Activated CD4-positive, alpha-beta memory T cell treated with anti-CD3 and anti-CD28 coated beads, Interleukin-2, amount 10 ng/mL, durations not matched to agents 7 days and 5 days (primary cell): Measurements from ENCODE around the gene SLC9A7. TPM values are rescaled to one million over a fixed set of nuclear protein-coding genes. Genes with fewer than 3 reads are reported as not detected.

Experiments
- CTCF ChIA-PET: fragments of 350-600 bp; sonication (Branson Sonifier 250); formaldehyde crosslinking; loops from one replicate; lab custom pipeline; 2021; ENCODE audit warnings: antibody characterized with exemption, inconsistent platforms; lab: Charles Lee
- POLR2A ChIA-PET: fragments of 350-600 bp; sonication (Branson Sonifier 250); formaldehyde crosslinking; loops from one replicate; lab custom pipeline; 2021; ENCODE audit warnings: antibody characterized with exemption; lab: Charles Lee
- DNase-seq: peaks from one replicate; pipeline ENCODE4 v3.0.0-alpha.2; 2020
- H3K27ac Mint-ChIP-seq: one replicate; pipeline ENCODE4 v1.8.0; 2021; ENCODE audit warnings: mild to moderate bottlenecking, mixed read lengths
- H3K27me3 Mint-ChIP-seq: one replicate; pipeline ENCODE4 v1.8.0; 2021; ENCODE audit warnings: mixed read lengths
- H3K36me3 Mint-ChIP-seq: one replicate; pipeline ENCODE4 v1.8.0; 2021; ENCODE audit warnings: low read depth, mixed read lengths
- H3K4me1 Mint-ChIP-seq: one replicate; pipeline ENCODE4 v1.8.0; 2021; ENCODE audit warnings: mixed read lengths
- H3K4me3 Mint-ChIP-seq: one replicate; pipeline ENCODE4 v1.8.0; 2021; ENCODE audit warnings: mild to moderate bottlenecking, mixed read lengths
- H3K9me3 Mint-ChIP-seq: one replicate; pipeline ENCODE4 v1.8.0; 2021; ENCODE audit warnings: mixed read lengths
- total RNA-seq, 2 experiments: library from RNA; stranded (reverse); gene quantifications; one replicate each; pipeline ENCODE4 v1.2.3, GENCODE V29; 2021

Gene SLC9A7
- total RNA-seq, 2 experiments from 2014 or later: 10.8 to 12.0 TPM

GRCh38 chrX:46571423-46572339, 187.2 kb downstream of the SLC9A7 start:
- Mint-ChIP-seq H3K36me3 (peaks cover 6% of the 10 kb centered on the region), H3K27me3 (no peaks in the 10 kb centered on the region), H3K27ac (peak overlapping the region; percentile 88), H3K4me3 (peak overlapping the region; percentile 80), H3K4me1 (peaks cover 30% of the 10 kb centered on the region), H3K9me3 (no peaks in the 10 kb centered on the region)
- ChIA-PET POLR2A (interaction anchor here (0.8 to 2.0 kb wide), 5 partner anchors 9 to 66 kb away, joined by 3 to 15 read pairs (median 4); no protein-coding TSS in a partner anchor), CTCF (interaction anchor here (1.0 to 1.3 kb wide), 6 partner anchors 9 to 70 kb away, joined by 3 to 6 read pairs (median 4); no protein-coding TSS in a partner anchor)
- no peak for DNase-seq

GRCh38 chrX:46569621-46570020, 189.3 kb downstream of the SLC9A7 start:
- Mint-ChIP-seq H3K4me1 (peaks cover 21% of the 10 kb centered on the region), H3K27ac (no peak overlapping the region), H3K27me3 (no peaks in the 10 kb centered on the region), H3K4me3 (no peak overlapping the region), H3K9me3 (no peaks in the 10 kb centered on the region), H3K36me3 (no peaks in the 10 kb centered on the region)
- ChIA-PET POLR2A (no interaction called here), CTCF (no interaction called here)
- DNase-seq: no peak

- ChIA-PET CTCF (no interaction called here), POLR2A (no interaction called here)
- no peaks in the 10 kb centered on the region for H3K36me3 Mint-ChIP-seq
- H3K9me3 Mint-ChIP-seq: no peaks in the 10 kb centered on the region
- peaks cover 16% of the 10 kb centered on the region for H3K4me1 Mint-ChIP-seq
- H3K4me3 Mint-ChIP-seq: no peak overlapping the region
- H3K27me3 Mint-ChIP-seq: no peaks in the 10 kb centered on the region
- no peak overlapping the region for H3K27ac Mint-ChIP-seq
- no peak for DNase-seq
Observed at GRCh38 chrX:46567388-46567787, 191.5 kb downstream of the SLC9A7 start.

GRCh38 chrX:46561824-46562657, 196.9 kb downstream of the SLC9A7 start:
- DNase-seq: no peak
- ChIA-PET POLR2A (interaction anchor here (1.0 to 2.1 kb wide), 2 partner anchors 10 kb away, joined by 3 to 15 read pairs; no protein-coding TSS in a partner anchor), CTCF (interaction anchor here (1.2 to 1.6 kb wide), 2 partner anchors 10 to 80 kb away, joined by 3 to 8 read pairs; no protein-coding TSS in a partner anchor)
- Mint-ChIP-seq H3K4me3 (no peak overlapping the region), H3K27ac (peak overlapping the region; percentile 12), H3K27me3 (no peaks in the 10 kb centered on the region), H3K9me3 (no peaks in the 10 kb centered on the region), H3K36me3 (no peaks in the 10 kb centered on the region), H3K4me1 (peaks cover 16% of the 10 kb centered on the region)

- Mint-ChIP-seq H3K9me3 (no peaks in the 10 kb centered on the region), H3K27me3 (no peaks in the 10 kb centered on the region), H3K27ac (no peak overlapping the region), H3K4me3 (no peak overlapping the region), H3K36me3 (no peaks in the 10 kb centered on the region), H3K4me1 (peaks cover 16% of the 10 kb centered on the region)
- CTCF ChIA-PET: interaction anchor here (0.7 kb wide), 1 partner anchor 412 kb away, joined by 3 read pairs; no protein-coding TSS in a partner anchor
- POLR2A ChIA-PET: no interaction called here
- no peak for DNase-seq
Observed at GRCh38 chrX:46559062-46559461, 199.9 kb downstream of the SLC9A7 start.

- DNase-seq: no peak
- POLR2A ChIA-PET: no interaction called here
- Mint-ChIP-seq H3K4me1 (no peaks in the 10 kb centered on the region), H3K27ac (no peak overlapping the region), H3K4me3 (no peak overlapping the region), H3K36me3 (no peaks in the 10 kb centered on the region), H3K9me3 (no peaks in the 10 kb centered on the region), H3K27me3 (no peaks in the 10 kb centered on the region)
- CTCF ChIA-PET: interaction anchor here (0.7 to 2.1 kb wide), 4 partner anchors 18 to 203 kb away, joined by 3 to 8 read pairs (median 6); no protein-coding TSS in a partner anchor
Observed at GRCh38 chrX:46554942-46555341, 204.0 kb downstream of the SLC9A7 start.

GRCh38 chrX:46553935-46554334, 205.0 kb downstream of the SLC9A7 start:
- Mint-ChIP-seq H3K4me3 (no peak overlapping the region), H3K36me3 (peaks cover 2% of the 10 kb centered on the region), H3K9me3 (no peaks in the 10 kb centered on the region), H3K4me1 (peaks cover 2% of the 10 kb centered on the region), H3K27me3 (no peaks in the 10 kb centered on the region), H3K27ac (no peak overlapping the region)
- POLR2A ChIA-PET: no interaction called here
- CTCF ChIA-PET: no interaction called here
- DNase-seq: no peak

GRCh38 chrX:46551494-46552128, 207.3 kb downstream of the SLC9A7 start:
- peaks cover 12% of the 10 kb centered on the region for H3K4me1 Mint-ChIP-seq
- ChIA-PET CTCF (no interaction called here), POLR2A (interaction anchor here (0.8 kb wide), 1 partner anchor 10 kb away, joined by 3 read pairs; no protein-coding TSS in a partner anchor)
- H3K4me3 Mint-ChIP-seq: no peak overlapping the region
- peaks cover 12% of the 10 kb centered on the region for H3K36me3 Mint-ChIP-seq
- H3K9me3 Mint-ChIP-seq: no peaks in the 10 kb centered on the region
- no peak for DNase-seq
- H3K27me3 Mint-ChIP-seq: no peaks in the 10 kb centered on the region
- H3K27ac Mint-ChIP-seq: no peak overlapping the region

GRCh38 chrX:46549914-46550313, 209.0 kb downstream of the SLC9A7 start:
- Mint-ChIP-seq H3K36me3 (peaks cover 16% of the 10 kb centered on the region), H3K4me1 (peaks cover 20% of the 10 kb centered on the region), H3K9me3 (no peaks in the 10 kb centered on the region), H3K4me3 (no peak overlapping the region), H3K27me3 (no peaks in the 10 kb centered on the region), H3K27ac (no peak overlapping the region)
- ChIA-PET CTCF (no interaction called here), POLR2A (no interaction called here)
- DNase-seq: no peak

Other genes with a start within 250 kb of the SLC9A7 start
- 1 to 10 TPM; 5.7 to 7.4 TPM for gene ZNF674, start 213.7 kb downstream of the SLC9A7 start, total RNA-seq
- 10 to 100 TPM; 11.5 to 11.8 TPM for gene CHST7, start 185.4 kb downstream of the SLC9A7 start, total RNA-seq
- 10 to 100 TPM in 1 of 2 experiments, 1 to 10 TPM in 1; 9.8 to 10.8 TPM for gene RP2, start 77.9 kb upstream of the SLC9A7 start, total RNA-seq
- 1 to 10 TPM; 1.5 to 2.2 TPM for gene JADE3, start 153.3 kb upstream of the SLC9A7 start, total RNA-seq